Prostate gland (tissue), 2 donors: ENCODE data around the gene APCDD1L.

Source experiments
- CTCF ChIP-seq, 4 experiments: fragments of 200-600 bp in 2 of 4; fragments of 450-650 bp in 2 of 4; sonication (generic) in 2 of 4; IDR thresholded peaks; 1 replicate in 3 of 4; 2 replicates in 1 of 4; pipeline ENCODE4 v1.5.1; 2016 to 2019; ENCODE audit warnings: antibody characterized with exemption in 4 of 4, mild to moderate bottlenecking in 2 of 4, moderate library complexity in 2 of 4
- POLR2A ChIP-seq: fragments of 450-650 bp; IDR thresholded peaks from one replicate; pipeline ENCODE4 v1.6.1; 2016; ENCODE audit warnings: antibody characterized with exemption, mild to moderate bottlenecking

GRCh38 chr20:58551631-58552030, 36.4 kb upstream of the APCDD1L start:
- TF ChIP-seq CTCF (IDR thresholded peaks at IDR 0.05): no peak
- TF ChIP-seq POLR2A: no peak
